Erythroblast (primary cell): ENCODE results near the gene IL2RA.
"Not testable (repeated sequence)": the region's sequence is repeated elsewhere in the genome, so short reads cannot be mapped to it uniquely, and the experiment has no call there.

Experiments
- DNase-seq, 2 experiments: peaks; one replicate each; lab custom pipeline; 2025; lab: John Stamatoyannopoulos, UW
- GATA1 ChIP-seq: IDR thresholded peaks from 2 replicates; pipeline ENCODE4 v1.6.1; 2011; ENCODE audit warnings: low read depth, mild to moderate bottlenecking, control low read depth, low read length, moderate library complexity
- POLR2A ChIP-seq: IDR thresholded peaks from 2 replicates; pipeline ENCODE4 v1.6.1; 2011; ENCODE audit warnings: mild to moderate bottlenecking, low read length

Gene IL2RA

DNA sequence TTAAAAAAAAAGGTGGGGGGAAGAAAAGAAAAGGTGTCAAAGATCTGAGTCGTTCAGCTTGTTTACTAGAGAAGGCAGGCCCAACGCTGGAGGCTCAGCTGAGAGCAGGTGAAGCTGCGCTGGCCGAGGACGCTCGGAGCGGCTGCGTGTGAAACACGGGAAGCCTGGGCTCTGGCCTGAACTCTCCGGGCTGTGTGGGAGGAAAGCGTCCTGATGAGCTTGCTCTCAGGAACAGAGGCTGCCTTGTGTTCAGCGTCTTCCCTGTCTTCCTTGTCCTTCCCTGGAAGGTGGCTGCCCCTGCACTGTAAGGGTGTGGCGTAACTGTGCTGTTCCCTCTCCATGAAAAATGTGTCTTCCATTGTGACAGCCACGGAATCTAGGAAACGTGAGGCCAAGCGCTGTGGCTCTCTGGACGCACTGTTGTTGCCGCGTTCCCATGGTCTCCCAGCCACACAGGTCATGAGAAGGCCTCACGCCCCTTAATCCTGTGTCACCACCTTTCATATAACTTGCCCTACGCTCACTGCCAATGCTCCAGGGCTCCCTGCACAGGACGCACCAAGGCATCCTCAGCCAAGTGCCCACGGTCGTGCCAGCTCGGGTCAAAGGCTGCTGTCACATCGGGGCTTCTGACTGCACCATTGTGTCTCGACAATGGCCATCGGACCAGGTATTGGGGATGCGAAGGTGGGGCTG lies 100.6 kb downstream of the IL2RA start:
- TF ChIP-seq POLR2A = no peak
- no peak for TF ChIP-seq GATA1
- DNase-seq = no peak

DNA sequence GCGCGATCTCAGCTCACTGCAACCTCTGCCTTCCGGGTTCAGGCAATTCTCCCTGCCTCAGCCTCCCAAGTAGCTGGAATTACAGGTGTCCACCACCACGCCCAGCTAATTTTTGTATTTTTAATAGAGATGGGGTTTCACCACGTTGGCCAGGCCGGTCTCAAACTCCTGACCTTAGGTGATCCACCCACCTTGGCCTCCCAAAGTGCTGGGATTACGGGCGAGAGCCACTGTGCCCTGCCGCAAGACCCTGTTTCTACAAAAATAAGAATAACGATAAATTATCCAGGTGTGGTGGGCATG lies 101.2 kb downstream of the IL2RA start:
- DNase-seq = not testable (repeated sequence)
